ENCODE results near the gene C10orf62.

Gene C10orf62

GRCh38 chr10:97587183-97587582 lies 2.3 kb upstream of the C10orf62 start:
- no peak for DNase-seq (ENCODE audit: low spot score)

GRCh38 chr10:97590082-97590747 lies 694 bp downstream of the C10orf62 start:
- DNase-seq (ENCODE audit: low spot score), result no peak

GRCh38 chr10:97590748-97591495 lies 1.4 kb downstream of the C10orf62 start:
- DNase-seq (ENCODE audit: low spot score), result no peak

- no peak for DNase-seq (ENCODE audit: low spot score)
Measured at GRCh38 chr10:97593421-97593820, 3.9 kb downstream of the C10orf62 start.

GRCh38 chr10:97596101-97597082 lies 6.9 kb downstream of the C10orf62 start:
- no peak for DNase-seq (ENCODE audit: low spot score)

GRCh38 chr10:97597778-97598177 lies 8.3 kb downstream of the C10orf62 start:
- no peak for DNase-seq (ENCODE audit: low spot score)

GRCh38 chr10:97598407-97599271 lies 9.1 kb downstream of the C10orf62 start:
- DNase-seq (ENCODE audit: low spot score), result no peak

GRCh38 chr10:97599272-97599619 lies 9.7 kb downstream of the C10orf62 start:
- DNase-seq (ENCODE audit: low spot score), result no peak

GRCh38 chr10:97600616-97601015 lies 11.1 kb downstream of the C10orf62 start:
- no peak for DNase-seq (ENCODE audit: low spot score)

GRCh38 chr10:97601268-97602215 lies 12.0 kb downstream of the C10orf62 start:
- no peak for DNase-seq (ENCODE audit: low spot score)

- no peak for DNase-seq (ENCODE audit: low spot score)
Measured at GRCh38 chr10:97607095-97607636, 17.6 kb downstream of the C10orf62 start.

- DNase-seq (ENCODE audit: low spot score), result no peak
Measured at GRCh38 chr10:97608991-97609561, 19.6 kb downstream of the C10orf62 start.

- DNase-seq (ENCODE audit: low spot score), result no peak
Measured at GRCh38 chr10:97611473-97611872, 22.0 kb downstream of the C10orf62 start.

- no peak for DNase-seq (ENCODE audit: low spot score)
Measured at GRCh38 chr10:97612386-97612785, 22.9 kb downstream of the C10orf62 start.

- no peak for DNase-seq (ENCODE audit: low spot score)
Measured at GRCh38 chr10:97618285-97618684, 28.8 kb downstream of the C10orf62 start.

GRCh38 chr10:97618733-97619132 lies 29.2 kb downstream of the C10orf62 start:
- DNase-seq (ENCODE audit: low spot score), result no peak

GRCh38 chr10:97623277-97623676 lies 33.8 kb downstream of the C10orf62 start:
- no peak for DNase-seq (ENCODE audit: low spot score)

- no peak for DNase-seq (ENCODE audit: low spot score)
Measured at GRCh38 chr10:97627731-97628130, 38.2 kb downstream of the C10orf62 start.

- no peak for DNase-seq (ENCODE audit: low spot score)
Measured at GRCh38 chr10:97628228-97628627, 38.7 kb downstream of the C10orf62 start.

- DNase-seq (ENCODE audit: low spot score), result no peak
Measured at GRCh38 chr10:97629289-97629688, 39.8 kb downstream of the C10orf62 start.

All from germinal center (tissue), 1 donor.